OCI-LY1 (cell line): ENCODE measurements around the gene CHN2.

ENCODE experiments used
- H2AFZ ChIP-seq: fragments of 200-600 bp; sonication (generic), shearing (Covaris generic); 2 replicates; pipeline ENCODE4 v1.6.0; 2014; ENCODE audit warnings: antibody characterized with exemption, mild to moderate bottlenecking, low read length
- H3F3A ChIP-seq: fragments of 200-600 bp; sonication (generic), shearing (Covaris generic); 2 replicates; pipeline ENCODE4 v1.6.0; 2014; ENCODE audit warnings: mild to moderate bottlenecking, antibody characterized with exemption, low read length, moderate library complexity; ENCODE audit not compliant: insufficient read depth
- H3K27ac ChIP-seq: fragments of 200-600 bp; sonication (generic); 2 replicates; pipeline ENCODE4 v1.5.1; 2014; ENCODE audit warnings: low read length, mixed run types, mild to moderate bottlenecking, low read depth; ENCODE audit not compliant: poor library complexity, severe bottlenecking
- H3K27me3 ChIP-seq: fragments of 200-600 bp; sonication (generic); 2 replicates; pipeline ENCODE4 v1.6.0; 2014; ENCODE audit warnings: antibody characterized with exemption, mild to moderate bottlenecking, low read length, moderate library complexity; ENCODE audit not compliant: insufficient read depth
- H3K36me3 ChIP-seq: fragments of 200-600 bp; sonication (generic); 2 replicates; pipeline ENCODE4 v1.6.1; 2014; ENCODE audit warnings: mild to moderate bottlenecking, antibody characterized with exemption, low read length, moderate library complexity, mixed read lengths; ENCODE audit not compliant: insufficient read depth
- H3K4me1 ChIP-seq: fragments of 200-600 bp; sonication (generic); 2 replicates; pipeline ENCODE4 v1.5.1; 2014; ENCODE audit warnings: mild to moderate bottlenecking, low read length, moderate library complexity; ENCODE audit not compliant: insufficient read depth, severe bottlenecking
- H3K4me2 ChIP-seq: fragments of 200-600 bp; sonication (generic), shearing (Covaris generic); 2 replicates; pipeline ENCODE4 v1.6.1; 2014; ENCODE audit warnings: low read length
- H3K4me3 ChIP-seq: fragments of 200-600 bp; sonication (generic); 2 replicates; pipeline ENCODE4 v1.5.1; 2014; ENCODE audit warnings: low read length, low read depth, mild to moderate bottlenecking, mixed read lengths; ENCODE audit not compliant: poor library complexity, severe bottlenecking
- H3K79me2 ChIP-seq: fragments of 200-600 bp; shearing (Covaris generic); 2 replicates; pipeline ENCODE4 v1.6.1; 2016; ENCODE audit warnings: mixed run types, low read length, mixed read lengths; ENCODE audit not compliant: insufficient read depth
- H3K9ac ChIP-seq: fragments of 200-600 bp; sonication (generic), shearing (Covaris generic); 2 replicates; pipeline ENCODE4 v1.6.1; 2014; ENCODE audit warnings: mild to moderate bottlenecking, low read length, mixed read lengths
- H3K9me2 ChIP-seq: fragments of 200-600 bp; sonication (generic), shearing (Covaris generic); 2 replicates; pipeline ENCODE4 v1.6.1; 2014; ENCODE audit warnings: low read depth, mild to moderate bottlenecking, low read length, mixed read lengths
- H3K9me3 ChIP-seq: fragments of 200-600 bp; shearing (Covaris generic); 2 replicates; pipeline ENCODE4 v1.6.1; 2014; ENCODE audit warnings: low read length, mixed read lengths
- H4K20me1 ChIP-seq: fragments of 200-600 bp; sonication (generic), shearing (Covaris generic); 2 replicates; pipeline ENCODE4 v1.6.0; 2016; ENCODE audit warnings: mild to moderate bottlenecking, low read length; ENCODE audit not compliant: insufficient read depth
- EZH2 ChIP-seq: fragments of 200-600 bp; sonication (generic), shearing (Covaris generic); IDR thresholded peaks from 2 replicates; pipeline ENCODE4 v1.8.0; 2017; ENCODE audit warnings: borderline replicate concordance, mixed run types, mild to moderate bottlenecking, antibody characterized with exemption, low read length, moderate library complexity, mixed read lengths
- TF ChIP-seq, protein P1 (sequence below): fragments of 200-600 bp; sonication (generic), shearing (Covaris generic); IDR thresholded peaks from 2 replicates; pipeline ENCODE4 v1.5.1; 2017; ENCODE audit warnings: mild to moderate bottlenecking, antibody characterized with exemption, low read length, moderate library complexity, mixed read lengths

CHN2 gene

DNA sequence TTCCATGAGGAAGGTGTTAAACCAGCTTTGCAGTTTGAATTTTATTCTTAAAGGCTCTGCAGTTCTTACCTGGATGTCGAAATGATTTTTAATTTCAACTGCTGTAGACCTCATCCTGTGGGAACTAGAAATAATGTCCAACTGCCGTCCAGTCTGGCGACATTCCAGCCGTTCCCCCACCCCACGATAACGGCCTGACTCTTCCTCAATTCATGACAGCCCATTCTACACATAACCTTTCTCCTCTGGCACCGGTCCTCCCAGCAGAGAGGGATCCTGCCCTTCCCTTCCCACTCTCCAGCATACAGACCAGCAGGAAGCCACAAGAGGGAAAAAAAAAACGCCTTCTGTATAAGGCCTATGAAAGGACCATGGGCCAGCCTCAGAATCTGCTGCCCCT is 317.3 kb downstream of the CHN2 start:
- Histone ChIP-seq H3K36me3 (no peaks in the 10 kb centered on the region), H3K79me2 (no peaks in the 10 kb centered on the region), H2AFZ (no peak overlapping the region), H3F3A (no peaks in the 10 kb centered on the region), H3K9ac (no peak overlapping the region), H3K27me3 (no peaks in the 10 kb centered on the region), H4K20me1 (no peaks in the 10 kb centered on the region), H3K9me2 (no peaks in the 10 kb centered on the region), H3K4me1 (no peaks in the 10 kb centered on the region), H3K9me3 (no peaks in the 10 kb centered on the region), H3K4me2 (no peak overlapping the region), H3K27ac (no peak overlapping the region), H3K4me3 (no peak overlapping the region)
- no peak for TF ChIP-seq EZH2
- TF ChIP-seq, protein P1, sequence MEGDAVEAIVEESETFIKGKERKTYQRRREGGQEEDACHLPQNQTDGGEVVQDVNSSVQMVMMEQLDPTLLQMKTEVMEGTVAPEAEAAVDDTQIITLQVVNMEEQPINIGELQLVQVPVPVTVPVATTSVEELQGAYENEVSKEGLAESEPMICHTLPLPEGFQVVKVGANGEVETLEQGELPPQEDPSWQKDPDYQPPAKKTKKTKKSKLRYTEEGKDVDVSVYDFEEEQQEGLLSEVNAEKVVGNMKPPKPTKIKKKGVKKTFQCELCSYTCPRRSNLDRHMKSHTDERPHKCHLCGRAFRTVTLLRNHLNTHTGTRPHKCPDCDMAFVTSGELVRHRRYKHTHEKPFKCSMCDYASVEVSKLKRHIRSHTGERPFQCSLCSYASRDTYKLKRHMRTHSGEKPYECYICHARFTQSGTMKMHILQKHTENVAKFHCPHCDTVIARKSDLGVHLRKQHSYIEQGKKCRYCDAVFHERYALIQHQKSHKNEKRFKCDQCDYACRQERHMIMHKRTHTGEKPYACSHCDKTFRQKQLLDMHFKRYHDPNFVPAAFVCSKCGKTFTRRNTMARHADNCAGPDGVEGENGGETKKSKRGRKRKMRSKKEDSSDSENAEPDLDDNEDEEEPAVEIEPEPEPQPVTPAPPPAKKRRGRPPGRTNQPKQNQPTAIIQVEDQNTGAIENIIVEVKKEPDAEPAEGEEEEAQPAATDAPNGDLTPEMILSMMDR = no peak

GRCh38 chr7:29516491-29516890 is 321.9 kb downstream of the CHN2 start:
- H3K4me3 ChIP-seq = no peak overlapping the region
- no peaks in the 10 kb centered on the region for H3K9me2 ChIP-seq
- H3F3A ChIP-seq = no peaks in the 10 kb centered on the region
- no peaks in the 10 kb centered on the region for H3K4me1 ChIP-seq
- TF ChIP-seq, protein P1 = no peak
- no peak for TF ChIP-seq EZH2
- H2AFZ ChIP-seq = no peak overlapping the region
- no peaks in the 10 kb centered on the region for H3K27me3 ChIP-seq
- H3K9me3 ChIP-seq = no peaks in the 10 kb centered on the region
- H3K79me2 ChIP-seq = no peaks in the 10 kb centered on the region
- no peak overlapping the region for H3K27ac ChIP-seq
- no peaks in the 10 kb centered on the region for H4K20me1 ChIP-seq
- H3K36me3 ChIP-seq = no peaks in the 10 kb centered on the region
- H3K4me2 ChIP-seq = no peak overlapping the region
- no peak overlapping the region for H3K9ac ChIP-seq

DNA sequence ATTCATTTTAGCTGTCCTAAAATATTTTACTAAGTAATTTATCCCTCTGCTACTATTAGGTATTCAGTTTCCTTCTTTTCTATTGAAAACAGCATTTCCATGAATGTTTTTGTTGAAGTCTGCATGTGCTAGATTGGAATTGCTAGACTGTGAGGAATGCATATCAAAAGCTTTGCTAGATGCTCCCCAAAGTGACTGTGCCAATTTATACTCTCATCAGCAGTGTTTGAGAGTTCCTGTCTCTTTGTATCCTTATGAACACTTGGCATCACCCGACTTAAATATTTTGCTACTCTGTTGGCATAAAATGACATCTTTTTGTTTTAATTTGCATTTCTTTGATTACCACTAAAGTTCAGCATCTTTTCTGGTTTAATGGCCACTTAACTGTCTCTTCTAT is 324.0 kb downstream of the CHN2 start:
- H3K27ac ChIP-seq = no peak overlapping the region
- H3K36me3 ChIP-seq = no peaks in the 10 kb centered on the region
- no peaks in the 10 kb centered on the region for H3F3A ChIP-seq
- no peak overlapping the region for H2AFZ ChIP-seq
- H3K9me3 ChIP-seq = no peaks in the 10 kb centered on the region
- H3K9me2 ChIP-seq = no peaks in the 10 kb centered on the region
- H3K4me2 ChIP-seq = no peak overlapping the region
- H3K27me3 ChIP-seq = no peaks in the 10 kb centered on the region
- no peak overlapping the region for H3K9ac ChIP-seq
- H4K20me1 ChIP-seq = no peaks in the 10 kb centered on the region
- H3K4me3 ChIP-seq = no peak overlapping the region
- no peaks in the 10 kb centered on the region for H3K4me1 ChIP-seq
- TF ChIP-seq EZH2 = no peak
- TF ChIP-seq, protein P1 = no peak
- no peaks in the 10 kb centered on the region for H3K79me2 ChIP-seq
